ENCODE data around the gene TGFA.

The TGFA gene

GRCh38 chr2:70565039-70565731 is 11.6 kb upstream of the TGFA start:
- Histone ChIP-seq H4K20me1 (ENCODE audit: insufficient read depth, low read length, poor library complexity, severe bottlenecking) (no peaks in the 10 kb centered on the region), H3K4me2 (ENCODE audit: low read depth, low read length, poor library complexity, severe bottlenecking) (no peak overlapping the region), H3K36me3 (ENCODE audit: insufficient read depth, low read length) (no peaks in the 10 kb centered on the region), H2AFZ (ENCODE audit: low read length) (no peak overlapping the region), H3K9ac (ENCODE audit: low read depth, low read length, poor library complexity, severe bottlenecking) (no peak overlapping the region), H3K27me3 (ENCODE audit: insufficient read depth, low read length, poor library complexity, severe bottlenecking) (no peaks in the 10 kb centered on the region), H3K79me2 (ENCODE audit: insufficient read depth, low read length) (no peaks in the 10 kb centered on the region), H3K9me2 (replicated peaks; ENCODE audit: low read depth, low read length) (no peaks in the 10 kb centered on the region), H3K9me3 (ENCODE audit: insufficient read depth, low read depth, low read length) (no peaks in the 10 kb centered on the region), H3F3A (ENCODE audit: low read depth) (no peaks in the 10 kb centered on the region), H3K4me3 (ENCODE audit: low read length, poor library complexity, severe bottlenecking) (no peak overlapping the region), H3K4me1 (ENCODE audit: insufficient read depth, low read length, poor library complexity, severe bottlenecking) (no peaks in the 10 kb centered on the region)
- TF ChIP-seq CTCF (conservative IDR thresholded peaks at IDR 0.05; ENCODE audit: low read length) (no peak), EZH2phosphoT487 (IDR thresholded peaks at IDR 0.05; ENCODE audit: borderline replicate concordance) (no peak)

GRCh38 chr2:70561893-70562292 is 8.3 kb upstream of the TGFA start:
- Histone ChIP-seq H3K36me3 (ENCODE audit: insufficient read depth, low read length) (no peaks in the 10 kb centered on the region), H3K9ac (ENCODE audit: low read depth, low read length, poor library complexity, severe bottlenecking) (no peak overlapping the region), H3K4me2 (ENCODE audit: low read depth, low read length, poor library complexity, severe bottlenecking) (no peak overlapping the region), H3K9me2 (replicated peaks; ENCODE audit: low read depth, low read length) (no peaks in the 10 kb centered on the region), H3K9me3 (ENCODE audit: insufficient read depth, low read depth, low read length) (no peaks in the 10 kb centered on the region), H3K79me2 (ENCODE audit: insufficient read depth, low read length) (no peaks in the 10 kb centered on the region), H3K27me3 (ENCODE audit: insufficient read depth, low read length, poor library complexity, severe bottlenecking) (no peaks in the 10 kb centered on the region), H3K4me1 (ENCODE audit: insufficient read depth, low read length, poor library complexity, severe bottlenecking) (peaks cover 13% of the 10 kb centered on the region), H3F3A (ENCODE audit: low read depth) (no peaks in the 10 kb centered on the region), H3K4me3 (ENCODE audit: low read length, poor library complexity, severe bottlenecking) (no peak overlapping the region), H4K20me1 (ENCODE audit: insufficient read depth, low read length, poor library complexity, severe bottlenecking) (no peaks in the 10 kb centered on the region), H2AFZ (ENCODE audit: low read length) (no peak overlapping the region)
- TF ChIP-seq EZH2phosphoT487 (IDR thresholded peaks at IDR 0.05; ENCODE audit: borderline replicate concordance): no peak
- TF ChIP-seq CTCF (conservative IDR thresholded peaks at IDR 0.05; ENCODE audit: low read length): no peak

GRCh38 chr2:70560442-70560841 is 6.8 kb upstream of the TGFA start:
- H3K9ac ChIP-seq (ENCODE audit: low read depth, low read length, poor library complexity, severe bottlenecking): no peak overlapping the region
- peaks cover 13% of the 10 kb centered on the region for H3K4me1 ChIP-seq (ENCODE audit: insufficient read depth, low read length, poor library complexity, severe bottlenecking)
- H4K20me1 ChIP-seq (ENCODE audit: insufficient read depth, low read length, poor library complexity, severe bottlenecking): no peaks in the 10 kb centered on the region
- H3F3A ChIP-seq (ENCODE audit: low read depth): no peaks in the 10 kb centered on the region
- no peaks in the 10 kb centered on the region for H3K9me3 ChIP-seq (ENCODE audit: insufficient read depth, low read depth, low read length)
- H2AFZ ChIP-seq (ENCODE audit: low read length): no peak overlapping the region
- no peak overlapping the region for H3K4me3 ChIP-seq (ENCODE audit: low read length, poor library complexity, severe bottlenecking)
- no peaks in the 10 kb centered on the region for H3K36me3 ChIP-seq (ENCODE audit: insufficient read depth, low read length)
- H3K79me2 ChIP-seq (ENCODE audit: insufficient read depth, low read length): no peaks in the 10 kb centered on the region
- no peaks in the 10 kb centered on the region for H3K9me2 ChIP-seq (replicated peaks; ENCODE audit: low read depth, low read length)
- H3K4me2 ChIP-seq (ENCODE audit: low read depth, low read length, poor library complexity, severe bottlenecking): no peak overlapping the region
- no peak for TF ChIP-seq EZH2phosphoT487 (IDR thresholded peaks at IDR 0.05; ENCODE audit: borderline replicate concordance)
- no peak for TF ChIP-seq CTCF (conservative IDR thresholded peaks at IDR 0.05; ENCODE audit: low read length)
- no peaks in the 10 kb centered on the region for H3K27me3 ChIP-seq (ENCODE audit: insufficient read depth, low read length, poor library complexity, severe bottlenecking)
